ENCODE measurements around the gene FBXW11. TPM values are rescaled to one million over a fixed set of nuclear protein-coding genes. Genes with fewer than 3 reads are reported as not detected.

FBXW11 gene
- total and polyA plus RNA-seq, 10 of the 15 experiments (the other 5 are each of a cell fraction or from before 2014, with no cell fraction given), result 4.3 to 61.5 (median 40.0) TPM

GRCh38 chr5:171872666-171873065, 133.8 kb downstream of the FBXW11 start:
- CTCF ChIA-PET, result interaction anchor here (1.3 kb wide), 1 partner anchor 187 kb away, joined by 4 read pairs; no protein-coding TSS in a partner anchor
- intact Hi-C loops (cut with micrococcal nuclease; ENCODE audit: unreplicated experiment), result no loop called here

GRCh38 chr5:171871711-171872110, 134.7 kb downstream of the FBXW11 start:
- FAIRE-seq (no peak), DNase-seq (ENCODE audit: low read depth, low spot score) (no peak), ATAC-seq (no peak)
- H4K20me1 ChIP-seq (ENCODE audit: control insufficient read depth, insufficient read depth), result no peaks in the 10 kb centered on the region
- BruUV-seq (replicated peaks), result no TSS peak
- no peaks in the 10 kb centered on the region for H3K79me2 ChIP-seq (ENCODE audit: control insufficient read depth, insufficient read depth, low read length)
- in situ Hi-C loops (cut with MboI) (no loop called here), intact Hi-C loops (cut with micrococcal nuclease; ENCODE audit: unreplicated experiment) (no loop called here)
- H3K36me3 ChIP-seq (ENCODE audit: control insufficient read depth in 2 of 2, insufficient read depth in 2 of 2, low read length in 1 of 2), result peaks cover 10 to 26% of the 10 kb centered on the region in 2 experiments; a peak in 3 of 4 replicates
- RAD21 ChIA-PET (ENCODE audit: unreplicated experiment), result interaction anchor here (0.7 kb wide), 1 partner anchor 443 kb away, joined by 4 read pairs; no protein-coding TSS in a partner anchor
- 96% methylated on average over 1 of the region's 1 CpG for WGBS (ENCODE audit: insufficient coverage, insufficient replicate concordance, low lambda C conversion rate, missing lambda C conversion rate)
- H3K9me3 ChIP-seq (replicated peaks; ENCODE audit: control insufficient read depth, insufficient read depth, low read length), result no peaks in the 10 kb centered on the region
- no peak overlapping the region for H3K27ac ChIP-seq (ENCODE audit: control insufficient read depth, insufficient read depth)
- H3K9ac ChIP-seq (ENCODE audit: control insufficient read depth, insufficient read depth, low read length), result no peak overlapping the region
- SMC1A ChIA-PET (ENCODE audit: uncharacterized antibody, unreplicated experiment), result interaction anchor here (0.7 to 1.6 kb wide), 5 partner anchors 10 to 44 kb away, joined by 3 to 6 read pairs (median 4); no protein-coding TSS in a partner anchor
- CTCF ChIA-PET, result interaction anchor here (0.6 to 1.3 kb wide), 5 partner anchors 10 to 187 kb away, joined by 3 to 5 read pairs (median 4); no protein-coding TSS in a partner anchor
- H3K4me3 ChIP-seq, result no peak overlapping the region
- TF ChIP-seq PML (IDR thresholded peaks at IDR 0.05; ENCODE audit: low read length), result no peak
- no peak for TF ChIP-seq TCF3 (IDR thresholded peaks at IDR 0.05; ENCODE audit: borderline replicate concordance, insufficient read depth, low read depth, low read length)
- TF ChIP-seq POLR2AphosphoS5 (IDR thresholded peaks at IDR 0.05; ENCODE audit: low read length), result no peak
- TF ChIP-seq CHD1 (IDR thresholded peaks at IDR 0.05; ENCODE audit: low read depth, low read length), result no peak
- TF ChIP-seq ASH2L (IDR thresholded peaks at IDR 0.05; ENCODE audit: borderline replicate concordance, low read depth), result no peak
- no peaks in the 10 kb centered on the region for H3K27me3 ChIP-seq (replicated peaks in 1 of 2; ENCODE audit: control insufficient read depth in 2 of 2, insufficient read depth in 2 of 2, low read length in 1 of 2)
- no peak overlapping the region for H3K4me2 ChIP-seq (ENCODE audit: control insufficient read depth, insufficient read depth)
- POLR2A ChIA-PET, result interaction anchor here (1.2 kb wide), 1 partner anchor 12 kb away, joined by 4 read pairs; no protein-coding TSS in a partner anchor
- no peaks in the 10 kb centered on the region for H3K4me1 ChIP-seq (ENCODE audit: control insufficient read depth, insufficient read depth, low read length)
- no peak overlapping the region for H2AFZ ChIP-seq (ENCODE audit: control insufficient read depth, low read depth, low read length)

More at GRCh38 chr5:171872666-171873065, 133.8 kb downstream of the FBXW11 start:
- in situ Hi-C loops (cut with MboI), result no loop called here
- ChIA-PET SMC1A (ENCODE audit: uncharacterized antibody, unreplicated experiment) (interaction anchor here (0.9 to 1.6 kb wide), 3 partner anchors 10 to 38 kb away, joined by 3 read pairs; no protein-coding TSS in a partner anchor), RAD21 (ENCODE audit: unreplicated experiment) (interaction anchor here (1.0 to 1.5 kb wide), 2 partner anchors 39 to 187 kb away, joined by 3 read pairs; no protein-coding TSS in a partner anchor), POLR2A (interaction anchor here (1.2 kb wide), 1 partner anchor 13 kb away, joined by 4 read pairs; no protein-coding TSS in a partner anchor)
- no peaks in the 10 kb centered on the region for H3K79me2 ChIP-seq (ENCODE audit: control insufficient read depth, insufficient read depth, low read length)
- no peaks in the 10 kb centered on the region for H3K9me3 ChIP-seq (replicated peaks; ENCODE audit: control insufficient read depth, insufficient read depth, low read length)
- ATAC-seq (no peak), FAIRE-seq (no peak), DNase-seq (ENCODE audit: low read depth, low spot score) (no peak)
- H3K27ac ChIP-seq (ENCODE audit: control insufficient read depth, insufficient read depth), result no peak overlapping the region
- H3K9ac ChIP-seq (ENCODE audit: control insufficient read depth, insufficient read depth, low read length), result no peak overlapping the region
- peaks cover 10 to 32% of the 10 kb centered on the region in 2 experiments; a peak in 3 of 4 replicates for H3K36me3 ChIP-seq (ENCODE audit: control insufficient read depth in 2 of 2, insufficient read depth in 2 of 2, low read length in 1 of 2)
- no peak overlapping the region for H3K4me2 ChIP-seq (ENCODE audit: control insufficient read depth, insufficient read depth)
- no peak overlapping the region for H3K4me3 ChIP-seq
- H3K27me3 ChIP-seq (replicated peaks in 1 of 2; ENCODE audit: control insufficient read depth in 2 of 2, insufficient read depth in 2 of 2, low read length in 1 of 2), result no peaks in the 10 kb centered on the region
- 97% methylated on average over 5 of the region's 5 CpGs for whole genome bisulfite sequencing (ENCODE audit: insufficient coverage, insufficient replicate concordance, low lambda C conversion rate, missing lambda C conversion rate)
- H3K4me1 ChIP-seq (ENCODE audit: control insufficient read depth, insufficient read depth, low read length), result no peaks in the 10 kb centered on the region
- no TSS peak for BruUV-seq (replicated peaks)
- no peaks in the 10 kb centered on the region for H4K20me1 ChIP-seq (ENCODE audit: control insufficient read depth, insufficient read depth)
- no peak for TF ChIP-seq SMC3 (IDR thresholded peaks at IDR 0.05; ENCODE audit: borderline replicate concordance, low read length)
- no peak for TF ChIP-seq BRCA1 (IDR thresholded peaks at IDR 0.05; ENCODE audit: low read depth, low read length)
- TF ChIP-seq ZNF274 (IDR thresholded peaks at IDR 0.05; ENCODE audit: insufficient read depth, insufficient read length), result no peak
- no peak for TF ChIP-seq ZNF24 (IDR thresholded peaks at IDR 0.05)
- no peak for TF ChIP-seq RB1 (IDR thresholded peaks at IDR 0.05; ENCODE audit: borderline replicate concordance)
- H2AFZ ChIP-seq (ENCODE audit: control insufficient read depth, low read depth, low read length), result no peak overlapping the region
